ENCODE measurements around the gene RNU7-1.
A peak's percentile ranks its signal among the peaks of the same experiment; 100 is the strongest.

DNA sequence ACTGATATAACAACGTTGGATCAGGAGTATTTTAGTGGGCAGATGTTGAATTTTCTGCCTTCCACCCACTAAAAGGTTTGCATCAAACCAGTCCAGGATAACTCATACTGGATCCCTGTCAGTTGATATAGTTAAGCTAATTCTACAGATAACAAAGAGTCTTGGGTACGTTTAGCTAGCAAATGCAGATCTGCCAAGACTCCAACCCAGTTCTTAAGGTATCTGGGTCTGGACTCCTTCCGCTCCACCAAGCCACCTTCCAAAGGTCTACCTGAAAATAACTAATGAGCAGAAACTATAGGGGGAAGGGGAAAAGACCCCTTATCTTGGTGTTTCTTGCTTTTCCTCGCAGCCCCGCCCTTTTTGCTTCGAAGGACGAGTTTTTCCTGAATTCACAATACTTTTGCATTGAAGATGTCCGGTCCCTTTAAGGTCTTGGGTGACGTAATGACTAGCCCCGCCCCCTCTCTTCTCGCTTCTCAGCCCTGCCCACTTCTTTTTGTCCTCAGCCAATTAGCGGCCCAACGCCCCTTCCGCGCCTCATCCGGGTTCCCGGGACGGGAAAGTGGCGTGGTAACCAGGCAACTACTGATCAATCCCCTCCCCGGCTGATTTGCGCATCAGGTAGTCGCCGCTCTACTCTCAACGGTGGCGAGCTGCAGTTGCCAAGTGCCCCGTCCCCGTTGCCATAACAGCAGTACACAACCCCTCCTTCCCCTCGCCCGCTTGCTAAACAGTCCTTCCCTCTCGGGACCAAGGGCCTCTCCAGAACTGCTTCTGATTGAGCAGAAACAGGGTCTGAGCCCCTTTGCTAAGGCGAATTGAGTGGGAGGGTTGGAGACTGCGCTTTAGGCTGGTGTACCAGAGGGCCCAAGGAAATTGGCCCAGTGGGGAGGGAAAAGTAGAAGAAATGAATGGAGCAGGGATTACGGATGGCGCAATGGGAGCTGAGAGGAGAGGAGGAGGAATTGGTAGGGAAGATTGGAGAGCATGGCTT, 39.0 kb upstream of the RNU7-1 start, which contains the start of gene LRRC23:
- TF ChIP-seq, protein P1, sequence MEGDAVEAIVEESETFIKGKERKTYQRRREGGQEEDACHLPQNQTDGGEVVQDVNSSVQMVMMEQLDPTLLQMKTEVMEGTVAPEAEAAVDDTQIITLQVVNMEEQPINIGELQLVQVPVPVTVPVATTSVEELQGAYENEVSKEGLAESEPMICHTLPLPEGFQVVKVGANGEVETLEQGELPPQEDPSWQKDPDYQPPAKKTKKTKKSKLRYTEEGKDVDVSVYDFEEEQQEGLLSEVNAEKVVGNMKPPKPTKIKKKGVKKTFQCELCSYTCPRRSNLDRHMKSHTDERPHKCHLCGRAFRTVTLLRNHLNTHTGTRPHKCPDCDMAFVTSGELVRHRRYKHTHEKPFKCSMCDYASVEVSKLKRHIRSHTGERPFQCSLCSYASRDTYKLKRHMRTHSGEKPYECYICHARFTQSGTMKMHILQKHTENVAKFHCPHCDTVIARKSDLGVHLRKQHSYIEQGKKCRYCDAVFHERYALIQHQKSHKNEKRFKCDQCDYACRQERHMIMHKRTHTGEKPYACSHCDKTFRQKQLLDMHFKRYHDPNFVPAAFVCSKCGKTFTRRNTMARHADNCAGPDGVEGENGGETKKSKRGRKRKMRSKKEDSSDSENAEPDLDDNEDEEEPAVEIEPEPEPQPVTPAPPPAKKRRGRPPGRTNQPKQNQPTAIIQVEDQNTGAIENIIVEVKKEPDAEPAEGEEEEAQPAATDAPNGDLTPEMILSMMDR (IDR thresholded peaks at IDR 0.05) = peak in 1 of 6 experiments; percentile 5
- peak; percentile 79 to 84 for TF ChIP-seq POLR2AphosphoS5 (IDR thresholded peaks at IDR 0.05)

Measured in upper lobe of left lung (tissue), 4 donors.